AG09309 (cell line): ENCODE data around the gene BTBD16.

Experiments used
- DNase-seq: peaks from one replicate; pipeline ENCODE4 v3.0.0-alpha.2; 2010; ENCODE audit warnings: low read depth
- H3K4me3 ChIP-seq: 2 replicates; pipeline ENCODE4 v1.5.1; 2011; ENCODE audit warnings: mild to moderate bottlenecking, low read depth, low read length, moderate library complexity; ENCODE audit not compliant: control insufficient read depth
- CTCF ChIP-seq: IDR thresholded peaks from 2 replicates; pipeline ENCODE4 v1.5.1; 2011; ENCODE audit warnings: mild to moderate bottlenecking, low read depth, low read length, inconsistent platforms; ENCODE audit not compliant: insufficient read depth, control insufficient read depth; ENCODE audit errors: missing control alignments

Gene BTBD16

GRCh38 chr10:122343135-122343800 lies 72.2 kb downstream of the BTBD16 start:
- no peak for TF ChIP-seq CTCF
- H3K4me3 ChIP-seq, result no peak overlapping the region
- DNase-seq, result no peak

- TF ChIP-seq CTCF, result no peak
- no peak overlapping the region for H3K4me3 ChIP-seq
- DNase-seq, result no peak
Measured at GRCh38 chr10:122343936-122344335, 72.8 kb downstream of the BTBD16 start.

- no peak for DNase-seq
- no peak for TF ChIP-seq CTCF
- H3K4me3 ChIP-seq, result no peak overlapping the region
Measured at GRCh38 chr10:122344741-122345258, 73.7 kb downstream of the BTBD16 start.

GRCh38 chr10:122346326-122346950 lies 75.3 kb downstream of the BTBD16 start:
- no peak overlapping the region for H3K4me3 ChIP-seq
- DNase-seq, result no peak
- TF ChIP-seq CTCF, result no peak

- no peak for DNase-seq
- TF ChIP-seq CTCF, result no peak
- H3K4me3 ChIP-seq, result no peak overlapping the region
Measured at GRCh38 chr10:122347170-122347841, 76.2 kb downstream of the BTBD16 start.

- TF ChIP-seq CTCF, result no peak
- H3K4me3 ChIP-seq, result no peak overlapping the region
- no peak for DNase-seq
Measured at GRCh38 chr10:122348512-122348911, 77.4 kb downstream of the BTBD16 start.
